Measurements from ENCODE around the gene WNT9B. TPM values are rescaled to one million over a fixed set of nuclear protein-coding genes. Genes with fewer than 3 reads are reported as not detected.

Gene WNT9B
- total RNA-seq, 1 donor from 2014 or later, result not detected

DNA sequence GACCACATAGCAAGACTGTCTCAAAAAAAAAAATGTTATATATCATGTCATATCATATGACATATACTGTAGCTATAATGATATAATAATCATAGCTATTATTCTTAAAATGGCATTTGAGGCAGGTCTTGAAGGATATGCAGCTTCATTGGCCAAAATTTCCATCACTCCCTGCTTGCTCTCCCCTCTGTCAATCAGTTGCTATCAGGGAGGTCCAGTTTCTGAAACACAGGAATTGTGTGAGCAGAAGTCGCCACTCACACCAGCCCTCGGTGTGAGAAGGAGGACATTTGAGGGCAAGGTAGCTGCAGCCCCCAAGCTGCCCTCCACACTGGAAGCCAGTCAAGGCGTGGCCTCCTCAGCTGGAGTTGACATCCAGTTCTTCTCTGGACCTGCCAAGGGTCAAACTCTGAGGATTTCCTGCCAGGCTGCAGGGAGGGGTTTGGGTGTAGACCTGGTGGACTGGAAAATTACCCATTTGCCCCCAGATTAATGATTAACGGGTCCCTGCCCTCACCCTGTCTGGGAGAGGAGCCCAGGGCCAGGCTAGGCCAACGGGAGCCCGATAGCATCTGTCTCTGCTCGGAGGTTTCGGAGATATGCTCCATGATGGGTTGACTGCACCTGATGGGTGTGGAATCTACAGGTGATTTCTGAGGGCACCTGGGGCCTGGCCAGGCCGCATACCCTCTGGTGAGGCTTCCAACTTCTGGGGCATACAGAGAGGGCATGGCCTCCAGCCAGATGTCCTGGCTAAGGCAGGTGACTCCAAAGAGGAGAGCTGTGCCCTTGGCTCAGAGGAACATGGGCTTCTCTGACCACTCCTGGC lies 18.8 kb downstream of the WNT9B start:
- H3K4me1 Mint-ChIP-seq (ENCODE audit: low read depth), result peaks cover 5% of the 10 kb centered on the region
- TF ChIP-seq CTCF (IDR thresholded peaks at IDR 0.05), result no peak
- H3K27me3 Mint-ChIP-seq (ENCODE audit: low read depth), result no peaks in the 10 kb centered on the region
- no peak overlapping the region for H3K4me3 Mint-ChIP-seq (ENCODE audit: unreplicated experiment)
- H3K27ac Mint-ChIP-seq (ENCODE audit: unreplicated experiment), result no peak overlapping the region
- DNase-seq (ENCODE audit: low spot score), result no peak
- H3K36me3 Mint-ChIP-seq (ENCODE audit: low read depth), result no peaks in the 10 kb centered on the region
- H3K9me3 Mint-ChIP-seq (ENCODE audit: low read depth), result no peaks in the 10 kb centered on the region

- TF ChIP-seq CTCF (IDR thresholded peaks at IDR 0.05), result no peak
- no peak for DNase-seq (ENCODE audit: low spot score)
- no peaks in the 10 kb centered on the region for H3K36me3 Mint-ChIP-seq (ENCODE audit: low read depth)
- H3K4me3 Mint-ChIP-seq (ENCODE audit: unreplicated experiment), result no peak overlapping the region
- no peaks in the 10 kb centered on the region for H3K27me3 Mint-ChIP-seq (ENCODE audit: low read depth)
- no peak overlapping the region for H3K27ac Mint-ChIP-seq (ENCODE audit: unreplicated experiment)
- H3K4me1 Mint-ChIP-seq (ENCODE audit: low read depth), result peaks cover 2% of the 10 kb centered on the region
- no peaks in the 10 kb centered on the region for H3K9me3 Mint-ChIP-seq (ENCODE audit: low read depth)
Observed at GRCh38 chr17:46872421-46872820, 21.0 kb downstream of the WNT9B start.

DNA sequence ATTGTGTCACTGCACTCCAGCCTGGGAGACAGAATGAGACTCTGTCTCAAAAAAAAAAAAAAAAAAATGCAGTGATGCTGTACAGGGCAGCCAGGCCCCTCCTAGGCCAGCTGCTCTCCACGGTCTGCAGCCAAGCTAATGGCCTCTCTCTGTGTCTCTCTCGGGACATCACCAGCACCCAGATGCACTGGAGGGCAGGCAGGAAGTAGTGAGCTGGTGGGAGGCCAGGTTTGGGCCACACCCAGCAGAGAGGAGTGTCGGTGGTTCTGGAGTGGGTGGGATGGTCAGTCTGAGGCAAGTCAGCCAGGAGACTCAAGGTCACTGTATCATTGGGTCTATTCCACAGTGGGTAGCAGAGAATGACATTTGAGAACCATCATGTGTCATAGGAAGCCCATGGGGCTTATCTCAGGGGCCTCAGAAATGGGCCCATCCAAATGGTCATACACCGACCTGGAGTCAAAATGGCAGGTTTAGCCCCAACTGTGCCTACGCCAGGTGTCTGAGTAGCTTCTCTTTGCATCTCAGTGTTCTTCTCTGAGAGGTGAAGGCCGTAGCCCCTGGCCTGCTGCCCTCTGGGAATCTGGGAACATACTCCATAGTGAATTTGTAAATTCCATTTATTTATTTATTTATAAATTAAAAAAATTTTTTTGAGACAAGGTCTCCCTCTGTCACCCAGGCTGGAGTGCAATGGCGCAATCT lies 22.7 kb downstream of the WNT9B start:
- no peaks in the 10 kb centered on the region for H3K9me3 Mint-ChIP-seq (ENCODE audit: low read depth)
- H3K4me1 Mint-ChIP-seq (ENCODE audit: low read depth), result no peaks in the 10 kb centered on the region
- no peak overlapping the region for H3K4me3 Mint-ChIP-seq (ENCODE audit: unreplicated experiment)
- H3K27me3 Mint-ChIP-seq (ENCODE audit: low read depth), result no peaks in the 10 kb centered on the region
- no peaks in the 10 kb centered on the region for H3K36me3 Mint-ChIP-seq (ENCODE audit: low read depth)
- DNase-seq (ENCODE audit: low spot score), result no peak
- TF ChIP-seq CTCF (IDR thresholded peaks at IDR 0.05), result no peak
- H3K27ac Mint-ChIP-seq (ENCODE audit: unreplicated experiment), result no peak overlapping the region

DNA sequence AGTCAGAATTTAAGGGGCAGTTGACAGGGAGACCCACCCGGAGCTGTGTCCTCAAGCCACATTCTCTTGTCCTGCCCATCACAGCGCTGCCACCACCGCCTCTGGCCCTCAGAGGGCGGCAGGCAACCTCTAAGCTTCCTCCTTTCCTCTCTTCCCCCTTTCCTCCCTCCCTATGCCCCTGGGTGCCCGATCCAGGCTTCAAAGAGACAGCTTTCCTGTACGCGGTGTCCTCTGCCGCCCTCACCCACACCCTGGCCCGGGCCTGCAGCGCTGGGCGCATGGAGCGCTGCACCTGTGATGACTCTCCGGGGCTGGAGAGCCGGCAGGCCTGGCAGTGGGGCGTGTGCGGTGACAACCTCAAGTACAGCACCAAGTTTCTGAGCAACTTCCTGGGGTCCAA lies 23.5 kb downstream of the WNT9B start:
- Mint-ChIP-seq H3K27ac (ENCODE audit: unreplicated experiment) (no peak overlapping the region), H3K27me3 (ENCODE audit: low read depth) (peaks cover under 1% of the 10 kb centered on the region), H3K4me1 (ENCODE audit: low read depth) (no peaks in the 10 kb centered on the region), H3K36me3 (ENCODE audit: low read depth) (no peaks in the 10 kb centered on the region), H3K4me3 (ENCODE audit: unreplicated experiment) (no peak overlapping the region), H3K9me3 (ENCODE audit: low read depth) (no peaks in the 10 kb centered on the region)
- no peak for TF ChIP-seq CTCF (IDR thresholded peaks at IDR 0.05)
- peak; percentile 83 for DNase-seq (ENCODE audit: low spot score)

GRCh38 chr17:46875849-46876352 lies 24.5 kb downstream of the WNT9B start:
- no peak for TF ChIP-seq CTCF (IDR thresholded peaks at IDR 0.05)
- H3K4me1 Mint-ChIP-seq (ENCODE audit: low read depth), result no peaks in the 10 kb centered on the region
- H3K9me3 Mint-ChIP-seq (ENCODE audit: low read depth), result no peaks in the 10 kb centered on the region
- H3K27ac Mint-ChIP-seq (ENCODE audit: unreplicated experiment), result no peak overlapping the region
- H3K36me3 Mint-ChIP-seq (ENCODE audit: low read depth), result no peaks in the 10 kb centered on the region
- H3K27me3 Mint-ChIP-seq (ENCODE audit: low read depth), result peaks cover 1% of the 10 kb centered on the region
- DNase-seq (ENCODE audit: low spot score), result no peak
- H3K4me3 Mint-ChIP-seq (ENCODE audit: unreplicated experiment), result no peak overlapping the region
